Lung (tissue), 12 donors: Measurements from ENCODE around the gene ATF7IP. TPM values are rescaled to one million over a fixed set of nuclear protein-coding genes. Genes with fewer than 3 reads are reported as not detected.

ENCODE experiments used
- ATAC-seq: fragments of 200-7000 bp; cut with Tn5 transposase; one replicate; pipeline ENCODE4 v1.9.1; 2020; ENCODE audit warnings: moderate number of reproducible peaks; ENCODE audit not compliant: insufficient read depth, low FRiP score
- DNase-seq, 3 donors: peaks; one replicate each; pipeline ENCODE4 v3.0.0-alpha.2; 2013 to 2017
- H3K27ac ChIP-seq, 2 donors: one replicate each; pipeline ENCODE4 v1.5.1; 2013; ENCODE audit warnings: mild to moderate bottlenecking in 2 of 2, moderate library complexity in 2 of 2, control low read depth in 1 of 2, inconsistent platforms in 1 of 2, low read depth in 1 of 2, low read length in 1 of 2
- H3K27me3 ChIP-seq, 3 donors: one replicate each; pipeline ENCODE4 v1.5.1; 2013; ENCODE audit warnings: low read length in 2 of 3; ENCODE audit not compliant: control insufficient read depth in 3 of 3, insufficient read depth in 3 of 3
- H3K36me3 ChIP-seq, 4 donors: one replicate each; pipeline ENCODE4 v1.5.1; 2013; ENCODE audit warnings: low read length in 4 of 4, mild to moderate bottlenecking in 1 of 4, moderate library complexity in 1 of 4; ENCODE audit not compliant: control insufficient read depth in 4 of 4, insufficient read depth in 4 of 4
- H3K4me1 ChIP-seq, 5 donors: one replicate each; pipeline ENCODE4 v1.5.1; 2013; ENCODE audit warnings: low read length in 5 of 5, mild to moderate bottlenecking in 2 of 5, moderate library complexity in 1 of 5; ENCODE audit not compliant: control insufficient read depth in 5 of 5, insufficient read depth in 5 of 5
- H3K4me3 ChIP-seq: one replicate; pipeline ENCODE4 v1.5.1; 2013; ENCODE audit warnings: mild to moderate bottlenecking, control low read depth, moderate library complexity
- H3K9ac ChIP-seq, 2 donors: one replicate each; pipeline ENCODE4 v1.5.1; 2013; ENCODE audit warnings: low read length in 2 of 2, control low read depth in 1 of 2; ENCODE audit not compliant: insufficient read depth in 1 of 2
- H3K9me3 ChIP-seq, 4 donors: one replicate each; pipeline ENCODE4 v1.5.1; 2013; ENCODE audit warnings: low read length in 3 of 4, mild to moderate bottlenecking in 1 of 4, moderate library complexity in 1 of 4; ENCODE audit not compliant: control insufficient read depth in 4 of 4, insufficient read depth in 3 of 4
- CTCF ChIP-seq: IDR thresholded peaks from 2 replicates; pipeline ENCODE4 v1.5.1; 2012; ENCODE audit warnings: mild to moderate bottlenecking; ENCODE audit errors: control extremely low read depth, extremely low read depth
- WGBS, 2 donors: extraction: QIAGEN DNeasy Blood & Tissue Kit; methylation state at CpG; one replicate each; pipeline ENCODE4 v1.1.7; 2013; 5-methylcytosine and 5-hydroxymethylcytosine counted together
- polyA plus RNA-seq, 2 donors: library from polyadenylated mRNA; stranded (reverse); fragments of 200-250 nt; gene quantifications; one replicate each; pipeline ENCODE4 v1.2.1, GENCODE V29; 2013
- total RNA-seq, 2 donors: library from RNA; depleted of rRNA in 1 of 2; stranded (reverse); fragments of >200 nt in 1 of 2; gene quantifications; one replicate each; pipeline ENCODE4 v1.2.1, GENCODE V29; 2014 to 2021
- donor health status: control.
- donor health status: control.
- donor health status: Bipolar disorder and iron deficiency.
- donor health status: healthy.
- donor health status: DM: yes; HTN: yes; CAD: no.

Gene ATF7IP
- total and polyA plus RNA-seq, 4 donors = 6.9 to 122 (median 33.1) TPM

- TF ChIP-seq CTCF = no peak
- no peak overlapping the region for H3K9ac ChIP-seq
- DNase-seq = no peak
- no peaks in the 10 kb centered on the region for H3K27me3 ChIP-seq
- H3K4me3 ChIP-seq = no peak overlapping the region
- 89 to 90% methylated on average over 7 of the region's 7 CpGs for WGBS, 2 donors
- H3K27ac ChIP-seq = no peak overlapping the region
- no peak for ATAC-seq
- no peaks in the 10 kb centered on the region for H3K36me3 ChIP-seq
- H3K4me1 ChIP-seq = no peaks in the 10 kb centered on the region
- H3K9me3 ChIP-seq = no peaks in the 10 kb centered on the region
These were observed 180.0 kb downstream of the ATF7IP start for GRCh38 chr12:14545144-14546124.

- H3K4me1 ChIP-seq = no peaks in the 10 kb centered on the region
- TF ChIP-seq CTCF = no peak
- H3K4me3 ChIP-seq = no peak overlapping the region
- H3K9me3 ChIP-seq = no peaks in the 10 kb centered on the region
- no peaks in the 10 kb centered on the region for H3K27me3 ChIP-seq
- 97 to 98% methylated on average over 4 of the region's 4 CpGs for WGBS, 2 donors
- DNase-seq = no peak
- no peak overlapping the region for H3K27ac ChIP-seq
- no peaks in the 10 kb centered on the region for H3K36me3 ChIP-seq
- no peak for ATAC-seq
- no peak overlapping the region for H3K9ac ChIP-seq
These were observed 182.1 kb downstream of the ATF7IP start for GRCh38 chr12:14547571-14547970.

- no peaks in the 10 kb centered on the region for H3K9me3 ChIP-seq
- no peak for DNase-seq
- no peak overlapping the region for H3K4me3 ChIP-seq
- 91 to 93% methylated on average over 6 of the region's 6 CpGs for WGBS, 2 donors
- H3K9ac ChIP-seq = no peak overlapping the region
- ATAC-seq = no peak
- no peaks in the 10 kb centered on the region for H3K36me3 ChIP-seq
- TF ChIP-seq CTCF = no peak
- no peak overlapping the region for H3K27ac ChIP-seq
- peaks cover 0 to under 1% (median 0%) of the 10 kb centered on the region in 5 donors for H3K4me1 ChIP-seq
- H3K27me3 ChIP-seq = no peaks in the 10 kb centered on the region
These were observed 183.1 kb downstream of the ATF7IP start for GRCh38 chr12:14548609-14549008.

Other genes with a start within 250 kb of the ATF7IP start
- 10 to 100 TPM; 21.2 to 30.5 TPM for gene PLBD1, start 202.2 kb downstream of the ATF7IP start, total RNA-seq
- gene PLBD1, start 202.2 kb downstream of the ATF7IP start, polyA plus RNA-seq = 10 to 100 TPM in 1 of 2 donors, 1 to 10 TPM in 1; 9.5 to 40.9 TPM